Measurements from ENCODE around the gene EPHB6.
A peak's percentile ranks its signal among the peaks of the same experiment; 100 is the strongest.

Gene EPHB6

GRCh38 chr7:142868986-142869415 lies 14.1 kb downstream of the EPHB6 start:
- no peak for TF ChIP-seq CTCF (IDR thresholded peaks at IDR 0.05)
- no peak for TF ChIP-seq ZFX (IDR thresholded peaks at IDR 0.05; ENCODE audit: borderline replicate concordance)
- no peak overlapping the region for H3K27ac ChIP-seq

GRCh38 chr7:142869434-142869833 lies 14.6 kb downstream of the EPHB6 start:
- no peak overlapping the region for H3K27ac ChIP-seq
- TF ChIP-seq ZFX (IDR thresholded peaks at IDR 0.05; ENCODE audit: borderline replicate concordance): no peak

GRCh38 chr7:142870147-142870559 lies 15.3 kb downstream of the EPHB6 start:
- H3K27ac ChIP-seq: no peak overlapping the region
- no peak for TF ChIP-seq CTCF (IDR thresholded peaks at IDR 0.05)
- TF ChIP-seq ZFX (IDR thresholded peaks at IDR 0.05; ENCODE audit: borderline replicate concordance): no peak

- TF ChIP-seq ZFX (IDR thresholded peaks at IDR 0.05; ENCODE audit: borderline replicate concordance) (no peak), CTCF (IDR thresholded peaks at IDR 0.05) (peak; percentile 22; the same call in 1 of the 2 replicates)
- H3K27ac ChIP-seq: no peak overlapping the region
Measured at GRCh38 chr7:142870566-142871259, 15.8 kb downstream of the EPHB6 start.

GRCh38 chr7:142871260-142872105 lies 16.6 kb downstream of the EPHB6 start:
- TF ChIP-seq CTCF (IDR thresholded peaks at IDR 0.05): no peak; the same call in 1 of the 2 replicates
- no peak for TF ChIP-seq ZFX (IDR thresholded peaks at IDR 0.05; ENCODE audit: borderline replicate concordance)
- H3K27ac ChIP-seq: no peak overlapping the region

GRCh38 chr7:142872106-142872675 lies 17.3 kb downstream of the EPHB6 start:
- TF ChIP-seq ZFX (IDR thresholded peaks at IDR 0.05; ENCODE audit: borderline replicate concordance): no peak
- TF ChIP-seq CTCF (IDR thresholded peaks at IDR 0.05): no peak
- no peak overlapping the region for H3K27ac ChIP-seq

GRCh38 chr7:142873281-142873784 lies 18.5 kb downstream of the EPHB6 start:
- TF ChIP-seq ZFX (IDR thresholded peaks at IDR 0.05; ENCODE audit: borderline replicate concordance) (no peak), CTCF (IDR thresholded peaks at IDR 0.05) (peak; percentile 87)
- H3K27ac ChIP-seq: no peak overlapping the region
